HCT116 (cell line): ENCODE results near the gene FRMD8. TPM values are rescaled to one million over a fixed set of nuclear protein-coding genes. Genes with fewer than 3 reads are reported as not detected.

Experiments used
- ATAC-seq: fragments of 200-7000 bp; cut with Tn5 transposase; 2 replicates; pipeline ENCODE4 v1.9.1; 2020; ENCODE audit warnings: mild to moderate bottlenecking, moderate library complexity
- BruUV-seq: library from RNA; stranded (reverse); fragments of 400-500 nt; replicated peaks from 2 replicates; lab custom pipeline; 2021; lab: Mats Ljungman, UMichigan
- CTCF ChIA-PET: fragments of 300-600 bp; sonication (Branson Sonifier 250); formaldehyde crosslinking; loops from one replicate; lab custom pipeline; 2021; ENCODE audit warnings: antibody characterized with exemption; lab: Charles Lee
- POLR2A ChIA-PET: fragments of 300-600, 350-600 bp; sonication (Branson Sonifier 250); formaldehyde crosslinking; loops from one replicate; lab custom pipeline; 2021; ENCODE audit warnings: antibody characterized with exemption; lab: Charles Lee
- RAD21 ChIA-PET, 2 experiments: fragments of 300-600 bp; sonication (Branson Sonifier 250); formaldehyde crosslinking; loops; one replicate each; lab custom pipeline; 2023; ENCODE audit warnings: low total read pairs in 2 of 2; ENCODE audit not compliant: uncharacterized antibody in 2 of 2, unreplicated experiment in 2 of 2, low non-redundant PET in 1 of 2; lab: Charles Lee
- DNase-seq: peaks from one replicate; pipeline ENCODE4 v3.0.0-alpha.2; 2010; ENCODE audit warnings: low read depth, low spot score
- H2AFZ ChIP-seq: fragments of 200-600 bp; shearing (Covaris generic), sonication (generic); 2 replicates; pipeline ENCODE4 v1.6.1; 2017; ENCODE audit warnings: low read depth, mixed run types, mixed read lengths, antibody characterized with exemption, low read length; ENCODE audit not compliant: poor library complexity, severe bottlenecking
- H3K27ac ChIP-seq: 2 replicates; pipeline ENCODE4 v1.5.1; 2012; ENCODE audit warnings: low read depth, low read length
- H3K27me3 ChIP-seq: fragments of 200-600 bp; sonication (generic); 2 replicates; pipeline ENCODE4 v1.6.1; 2016; ENCODE audit warnings: mixed run types, low read length, mixed read lengths; ENCODE audit not compliant: insufficient read depth
- H3K36me3 ChIP-seq, 2 experiments: fragments of 200-500 bp in 1 of 2; fragments of 200-600 bp in 1 of 2; sonication (Bioruptor generic) in 1 of 2; sonication (generic) in 1 of 2; 2 replicates each; pipeline versions ENCODE4 v1.5.1 to v1.6.1; 2014 to 2016; ENCODE audit warnings: low read length in 2 of 2, inconsistent platforms in 1 of 2, mixed read lengths in 1 of 2, mixed run types in 1 of 2; ENCODE audit not compliant: insufficient read depth in 2 of 2, control insufficient read depth in 1 of 2
- H3K4me1 ChIP-seq, 2 experiments: fragments of 200-600 bp in 1 of 2; sonication (generic) in 1 of 2; 2 replicates each; pipeline versions ENCODE4 v1.5.1 to v1.6.1; 2012 to 2017; ENCODE audit warnings: low read length in 2 of 2, inconsistent platforms in 1 of 2, mild to moderate bottlenecking in 1 of 2, mixed read lengths in 1 of 2, mixed run types in 1 of 2, moderate library complexity in 1 of 2; ENCODE audit not compliant: insufficient read depth in 2 of 2, control insufficient read depth in 1 of 2
- H3K4me2 ChIP-seq: fragments of 200-600 bp; sonication (generic); 2 replicates; pipeline ENCODE4 v1.6.1; 2017; ENCODE audit warnings: mixed run types, low read length, mixed read lengths
- H3K4me3 ChIP-seq, 2 experiments: fragments of 200-600 bp in 1 of 2; sonication (generic) in 1 of 2; replicated peaks in 1 of 2; 2 replicates each; pipeline ENCODE4 v1.5.1; 2011 to 2016; ENCODE audit warnings: low read length in 2 of 2, control low read depth in 1 of 2, low read depth in 1 of 2, mild to moderate bottlenecking in 1 of 2, mixed read lengths in 1 of 2, mixed run types in 1 of 2
- H3K79me2 ChIP-seq: fragments of 200-600 bp; sonication (generic); 2 replicates; pipeline ENCODE4 v1.6.1; 2017; ENCODE audit warnings: mild to moderate bottlenecking, mixed run types, low read length, moderate library complexity, mixed read lengths; ENCODE audit not compliant: insufficient read depth
- H3K9ac ChIP-seq: fragments of 200-600 bp; sonication (generic); 2 replicates; pipeline ENCODE4 v1.6.1; 2016; ENCODE audit warnings: low read length, mixed read lengths
- H3K9me2 ChIP-seq: fragments of 200-600 bp; sonication (generic), shearing (Covaris generic); 2 replicates; pipeline ENCODE4 v1.6.1; 2017; ENCODE audit warnings: mixed run types, mild to moderate bottlenecking, moderate library complexity; ENCODE audit not compliant: insufficient read depth
- H3K9me3 ChIP-seq, 2 experiments: fragments of 200-500 bp in 1 of 2; fragments of 200-600 bp in 1 of 2; sonication (Bioruptor generic) in 1 of 2; sonication (generic) in 1 of 2; 2 replicates each; pipeline ENCODE4 v1.6.1; 2014 to 2017; ENCODE audit warnings: low read length in 2 of 2, mixed read lengths in 2 of 2, inconsistent platforms in 1 of 2, low read depth in 1 of 2, mild to moderate bottlenecking in 1 of 2, mixed run types in 1 of 2, moderate library complexity in 1 of 2; ENCODE audit not compliant: control insufficient read depth in 1 of 2, insufficient read depth in 1 of 2
- H4K20me1 ChIP-seq: fragments of 200-600 bp; sonication (generic), shearing (Covaris generic); 2 replicates; pipeline ENCODE4 v1.6.1; 2017; ENCODE audit warnings: mixed run types, mild to moderate bottlenecking, moderate library complexity; ENCODE audit not compliant: insufficient read depth
- EZH2 ChIP-seq: fragments of 200-600 bp; sonication (generic); IDR thresholded peaks from 2 replicates; pipeline ENCODE4 v1.6.1; 2017; ENCODE audit warnings: antibody characterized with exemption, mixed run types
- EZH2phosphoT487 ChIP-seq: fragments of 200-600 bp; IDR thresholded peaks from 2 replicates; pipeline ENCODE4 v1.6.1; 2018; ENCODE audit warnings: antibody characterized with exemption, borderline replicate concordance
- JUND ChIP-seq: IDR thresholded peaks from 2 replicates; pipeline ENCODE4 v1.6.1; 2012
- MAX ChIP-seq: IDR thresholded peaks from 2 replicates; pipeline ENCODE4 v1.6.1; 2012
- POLR2A ChIP-seq: IDR thresholded peaks from 2 replicates; pipeline ENCODE4 v1.7.0; 2011; ENCODE audit warnings: borderline replicate concordance; ENCODE audit not compliant: insufficient read depth, insufficient read length; ENCODE audit errors: extremely low read depth
- RAD21 ChIP-seq: IDR thresholded peaks from 2 replicates; pipeline ENCODE4 v1.6.1; 2012; ENCODE audit warnings: low read depth, mild to moderate bottlenecking
- REST ChIP-seq: IDR thresholded peaks from 2 replicates; pipeline ENCODE4 v1.6.1; 2012; ENCODE audit warnings: low read depth
- SIN3A ChIP-seq: IDR thresholded peaks from 2 replicates; pipeline ENCODE4 v1.6.1; 2012; ENCODE audit warnings: low read depth
- SP1 ChIP-seq: IDR thresholded peaks from 2 replicates; pipeline ENCODE4 v1.6.1; 2012; ENCODE audit warnings: low read depth
- SRF ChIP-seq: IDR thresholded peaks from 2 replicates; pipeline ENCODE4 v1.6.1; 2012; ENCODE audit warnings: low read depth
- YY1 ChIP-seq: IDR thresholded peaks from 2 replicates; pipeline ENCODE4 v1.6.1; 2011; ENCODE audit warnings: low read length, low read depth, moderate library complexity, mild to moderate bottlenecking; ENCODE audit not compliant: insufficient replicate concordance; ENCODE audit errors: extremely low read depth
- ZBTB33 ChIP-seq: IDR thresholded peaks from 2 replicates; pipeline ENCODE4 v1.6.1; 2011; ENCODE audit warnings: mild to moderate bottlenecking, low read length, moderate library complexity; ENCODE audit not compliant: insufficient replicate concordance; ENCODE audit errors: extremely low read depth
- ZFX ChIP-seq: fragments of 450-650 bp; IDR thresholded peaks from 2 replicates; pipeline ENCODE4 v1.6.1; 2017
- ZNF274 ChIP-seq: fragments of 200-500 bp; sonication (Bioruptor generic); IDR thresholded peaks from 2 replicates; pipeline ENCODE4 v1.6.1; 2014; ENCODE audit warnings: mild to moderate bottlenecking, low read depth, low read length, inconsistent platforms
- intact Hi-C: fragments of 100-400 bp; cut with micrococcal nuclease; formaldehyde crosslinking; loops from 2 replicates; pipeline ENCODE4 v1.10.0; 2022
- total RNA-seq: library from RNA; stranded (reverse); gene quantifications from one replicate; pipeline ENCODE4 v1.2.1, GENCODE V29; 2021; ENCODE audit not compliant: unreplicated experiment

FRMD8 gene
- total RNA-seq, 1 experiment from 2014 or later: 35.8 TPM

- Histone ChIP-seq H3K9ac (no peak overlapping the region), H3K36me3 (no peaks in the 10 kb centered on the region), H3K4me2 (no peak overlapping the region), H3K4me1 (peaks cover 6 to 15% of the 10 kb centered on the region in 2 experiments; a peak in 3 of 4 replicates), H4K20me1 (no peaks in the 10 kb centered on the region), H3K27me3 (no peaks in the 10 kb centered on the region), H3K79me2 (no peaks in the 10 kb centered on the region), H3K4me3 (no peak overlapping the region), H2AFZ (no peak overlapping the region), H3K27ac (no peak overlapping the region), H3K9me3 (no peaks in the 10 kb centered on the region), H3K9me2 (no peaks in the 10 kb centered on the region)
- no peak for ATAC-seq
- no peak for DNase-seq
- RAD21 ChIA-PET: no interaction called here
- intact Hi-C loops: no loop called here
- POLR2A ChIA-PET: no interaction called here
- CTCF ChIA-PET: no interaction called here
- no TSS peak for BruUV-seq
- no peak for TF ChIP-seq YY1
- TF ChIP-seq ZFX: no peak
- no peak for TF ChIP-seq EZH2phosphoT487
- TF ChIP-seq ZBTB33: no peak
- TF ChIP-seq RAD21: no peak
- no peak for TF ChIP-seq MAX
- TF ChIP-seq EZH2: no peak
- no peak for TF ChIP-seq POLR2A
- TF ChIP-seq ZNF274: no peak
- no peak for TF ChIP-seq SP1
- TF ChIP-seq REST: no peak
- no peak for TF ChIP-seq SRF
- no peak for TF ChIP-seq JUND
- no peak for TF ChIP-seq SIN3A
Measured at GRCh38 chr11:65362320-65362931, 24.0 kb upstream of the FRMD8 start.
